Smooth muscle cell (in vitro differentiated cells): ENCODE measurements around the gene CHST10. TPM values are rescaled to one million over a fixed set of nuclear protein-coding genes. Genes with fewer than 3 reads are reported as not detected.

Experiments
- DNase-seq: peaks from one replicate; lab custom pipeline; 2025; ENCODE audit not compliant: unreplicated experiment; lab: John Stamatoyannopoulos, UW
- H2AFZ ChIP-seq: fragments of 200-600 bp; sonication (generic); 2 replicates; pipeline ENCODE4 v1.6.0; 2016; ENCODE audit warnings: antibody characterized with exemption, low read depth, mild to moderate bottlenecking
- H3F3A ChIP-seq: fragments of 200-600 bp; sonication (generic); 2 replicates; pipeline ENCODE4 v1.6.0; 2017; ENCODE audit warnings: antibody characterized with exemption, low read depth
- H3K27ac ChIP-seq: fragments of 200-600 bp; sonication (generic); 2 replicates; pipeline ENCODE4 v1.5.1; 2016; ENCODE audit warnings: low read depth, mild to moderate bottlenecking
- H3K27me3 ChIP-seq: fragments of 200-600 bp; sonication (generic); 2 replicates; pipeline ENCODE4 v1.6.1; 2016; ENCODE audit warnings: low read depth, mild to moderate bottlenecking
- H3K36me3 ChIP-seq: fragments of 200-600 bp; sonication (generic); 2 replicates; pipeline ENCODE4 v1.5.1; 2016; ENCODE audit warnings: low read depth
- H3K4me1 ChIP-seq: fragments of 200-600 bp; sonication (generic); 2 replicates; pipeline ENCODE4 v1.5.1; 2016; ENCODE audit warnings: low read depth
- H3K4me2 ChIP-seq: fragments of 200-600 bp; sonication (generic); 2 replicates; pipeline ENCODE4 v1.6.0; 2016; ENCODE audit warnings: mild to moderate bottlenecking
- H3K4me3 ChIP-seq: fragments of 200-600 bp; sonication (generic); 2 replicates; pipeline ENCODE4 v1.5.1; 2016; ENCODE audit warnings: mild to moderate bottlenecking
- H3K79me2 ChIP-seq: fragments of 200-600 bp; sonication (generic); 2 replicates; pipeline ENCODE4 v1.6.0; 2016; ENCODE audit warnings: low read depth, mild to moderate bottlenecking
- H3K9ac ChIP-seq: fragments of 200-600 bp; sonication (generic); 2 replicates; pipeline ENCODE4 v1.6.0; 2016; ENCODE audit warnings: low read depth
- H3K9me3 ChIP-seq: fragments of 200-600 bp; sonication (generic); replicated peaks from 2 replicates; pipeline ENCODE4 v1.5.1; 2016; ENCODE audit warnings: low read depth
- H4K20me1 ChIP-seq: fragments of 200-600 bp; sonication (generic); 2 replicates; pipeline ENCODE4 v1.6.0; 2016; ENCODE audit warnings: low read depth
- WGBS: methylation state at CpG from one replicate; pipeline ENCODE4 v1.1.7; 2016; ENCODE audit warnings: low lambda C conversion rate; 5-methylcytosine and 5-hydroxymethylcytosine counted together
- polyA plus RNA-seq: library from polyadenylated mRNA; unstranded; fragments of >200 nt; fragmentation: Nextera tagmentation; extraction: Ambion mirVana; gene quantifications from 2 replicates; pipeline ENCODE4 v1.2.1, GENCODE V29; 2016
- total RNA-seq: library from RNA; depleted of rRNA; stranded (reverse); fragments of >200 nt; gene quantifications from 2 replicates; pipeline ENCODE4 v1.2.3, GENCODE V29; 2014
- TF ChIP-seq, protein P1 (sequence below): fragments of 200-600 bp; sonication (generic); IDR thresholded peaks from 2 replicates; pipeline ENCODE4 v1.5.1; 2017; ENCODE audit warnings: borderline replicate concordance, mild to moderate bottlenecking, antibody characterized with exemption; ENCODE audit not compliant: insufficient read depth, poor library complexity, severe bottlenecking

The CHST10 gene
- total and polyA plus RNA-seq, 2 experiments from 2014 or later = 8.9 to 9.5 TPM

DNA sequence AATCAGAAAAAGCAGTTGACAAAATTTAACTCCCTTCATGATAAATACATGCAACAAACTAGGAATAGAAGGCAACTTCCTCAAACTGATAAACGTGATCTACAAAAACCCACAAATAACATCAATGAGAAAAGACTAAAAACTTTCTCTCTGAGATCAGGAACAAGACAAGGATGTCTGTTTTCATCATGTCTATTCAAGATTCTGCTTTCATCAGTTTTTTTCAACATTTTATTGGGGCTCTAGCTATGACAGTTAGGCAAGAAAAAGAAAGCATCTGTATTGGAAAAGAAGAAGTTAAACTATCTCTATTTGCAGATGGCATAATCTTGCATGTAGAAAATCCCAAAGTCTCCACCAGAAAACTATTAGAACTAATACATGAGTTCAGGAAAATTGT, 12.3 kb upstream of the CHST10 start:
- Histone ChIP-seq H3K79me2 (no peaks in the 10 kb centered on the region), H3K27me3 (no peaks in the 10 kb centered on the region), H3F3A (no peaks in the 10 kb centered on the region), H3K9me3 (no peaks in the 10 kb centered on the region), H2AFZ (no peak overlapping the region), H3K36me3 (no peaks in the 10 kb centered on the region), H4K20me1 (no peaks in the 10 kb centered on the region), H3K9ac (no peak overlapping the region), H3K4me3 (no peak overlapping the region), H3K4me2 (no peak overlapping the region), H3K27ac (no peak overlapping the region), H3K4me1 (no peaks in the 10 kb centered on the region)
- no peak for DNase-seq
- TF ChIP-seq, protein P1, sequence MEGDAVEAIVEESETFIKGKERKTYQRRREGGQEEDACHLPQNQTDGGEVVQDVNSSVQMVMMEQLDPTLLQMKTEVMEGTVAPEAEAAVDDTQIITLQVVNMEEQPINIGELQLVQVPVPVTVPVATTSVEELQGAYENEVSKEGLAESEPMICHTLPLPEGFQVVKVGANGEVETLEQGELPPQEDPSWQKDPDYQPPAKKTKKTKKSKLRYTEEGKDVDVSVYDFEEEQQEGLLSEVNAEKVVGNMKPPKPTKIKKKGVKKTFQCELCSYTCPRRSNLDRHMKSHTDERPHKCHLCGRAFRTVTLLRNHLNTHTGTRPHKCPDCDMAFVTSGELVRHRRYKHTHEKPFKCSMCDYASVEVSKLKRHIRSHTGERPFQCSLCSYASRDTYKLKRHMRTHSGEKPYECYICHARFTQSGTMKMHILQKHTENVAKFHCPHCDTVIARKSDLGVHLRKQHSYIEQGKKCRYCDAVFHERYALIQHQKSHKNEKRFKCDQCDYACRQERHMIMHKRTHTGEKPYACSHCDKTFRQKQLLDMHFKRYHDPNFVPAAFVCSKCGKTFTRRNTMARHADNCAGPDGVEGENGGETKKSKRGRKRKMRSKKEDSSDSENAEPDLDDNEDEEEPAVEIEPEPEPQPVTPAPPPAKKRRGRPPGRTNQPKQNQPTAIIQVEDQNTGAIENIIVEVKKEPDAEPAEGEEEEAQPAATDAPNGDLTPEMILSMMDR = no peak
- 85% methylated on average over 1 of the region's 1 CpG for WGBS

DNA sequence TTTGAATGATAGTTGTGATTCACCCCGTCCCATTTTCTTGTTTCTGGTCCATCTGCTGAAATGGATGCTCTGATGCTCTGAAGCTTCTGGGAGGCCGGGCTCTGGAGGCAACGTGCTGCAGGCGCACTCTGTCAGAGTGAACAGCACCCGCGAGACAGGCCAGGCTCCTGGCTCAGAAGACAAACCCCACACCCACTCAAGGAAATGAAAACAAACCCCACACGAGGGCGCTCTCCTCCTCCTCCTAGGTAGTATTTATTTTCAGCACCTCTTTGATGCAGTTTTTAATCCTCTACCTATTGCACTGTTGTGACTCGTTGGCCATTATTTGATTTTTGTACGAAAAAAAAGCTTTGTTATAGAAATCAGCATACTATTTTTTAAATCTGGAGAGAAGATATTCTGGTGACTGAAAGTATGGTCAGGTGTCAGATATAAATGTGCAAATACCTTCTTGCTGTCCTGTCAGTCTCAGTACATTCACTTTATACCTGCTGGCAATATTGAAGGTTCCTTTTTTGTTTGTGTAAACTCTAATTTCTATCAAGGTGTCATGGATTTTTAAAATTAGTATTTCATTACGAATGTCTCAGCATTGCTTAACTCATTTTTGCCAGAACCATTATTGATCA, 10.3 kb upstream of the CHST10 start:
- Histone ChIP-seq H3K4me1 (no peaks in the 10 kb centered on the region), H3K9ac (no peak overlapping the region), H3K79me2 (no peaks in the 10 kb centered on the region), H3F3A (no peaks in the 10 kb centered on the region), H2AFZ (no peak overlapping the region), H3K9me3 (no peaks in the 10 kb centered on the region), H3K27ac (no peak overlapping the region), H3K4me3 (no peak overlapping the region), H4K20me1 (no peaks in the 10 kb centered on the region), H3K4me2 (no peak overlapping the region), H3K27me3 (no peaks in the 10 kb centered on the region), H3K36me3 (no peaks in the 10 kb centered on the region)
- DNase-seq = no peak
- TF ChIP-seq, protein P1 = peak; percentile 46
- WGBS = 49% methylated on average over 11 of the region's 11 CpGs

DNA sequence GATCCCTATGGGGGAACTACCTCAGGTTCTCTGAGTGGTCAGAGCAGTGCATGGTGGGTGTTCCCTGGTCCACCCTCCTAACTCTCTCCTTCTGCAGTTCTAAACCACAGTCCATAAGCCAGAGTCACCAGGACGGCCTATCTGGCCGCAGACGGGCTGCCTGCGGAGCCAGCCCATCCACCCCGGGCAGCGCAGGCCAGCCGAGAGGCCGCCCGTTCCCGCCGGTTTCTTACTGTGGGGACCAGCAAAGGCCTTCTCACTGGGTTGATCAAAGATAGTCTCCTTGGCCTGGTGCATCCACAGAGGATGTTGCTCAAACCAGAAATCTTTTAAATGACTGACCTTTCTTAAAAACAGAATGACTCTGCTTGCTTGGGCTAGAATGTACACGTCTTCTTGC, 9.6 kb upstream of the CHST10 start:
- 90% methylated on average over 12 of the region's 12 CpGs for WGBS

More for the DNA sequence above, 9.6 kb upstream of the CHST10 start:
- H3K9ac ChIP-seq = no peak overlapping the region
- H3F3A ChIP-seq = no peaks in the 10 kb centered on the region
- H3K4me3 ChIP-seq = no peak overlapping the region
- no peaks in the 10 kb centered on the region for H3K36me3 ChIP-seq
- H2AFZ ChIP-seq = no peak overlapping the region
- H3K9me3 ChIP-seq = no peaks in the 10 kb centered on the region
- no peak for DNase-seq
- no peaks in the 10 kb centered on the region for H4K20me1 ChIP-seq
- no peaks in the 10 kb centered on the region for H3K4me1 ChIP-seq
- no peak overlapping the region for H3K27ac ChIP-seq
- no peaks in the 10 kb centered on the region for H3K27me3 ChIP-seq
- TF ChIP-seq, protein P1 = no peak
- no peaks in the 10 kb centered on the region for H3K79me2 ChIP-seq
- H3K4me2 ChIP-seq = no peak overlapping the region
